Measurements from ENCODE around the gene CDC26. TPM values are rescaled to one million over a fixed set of nuclear protein-coding genes. Genes with fewer than 3 reads are reported as not detected.

The CDC26 gene
- total RNA-seq, 1 experiment from 2014 or later: 29.3 TPM

DNA sequence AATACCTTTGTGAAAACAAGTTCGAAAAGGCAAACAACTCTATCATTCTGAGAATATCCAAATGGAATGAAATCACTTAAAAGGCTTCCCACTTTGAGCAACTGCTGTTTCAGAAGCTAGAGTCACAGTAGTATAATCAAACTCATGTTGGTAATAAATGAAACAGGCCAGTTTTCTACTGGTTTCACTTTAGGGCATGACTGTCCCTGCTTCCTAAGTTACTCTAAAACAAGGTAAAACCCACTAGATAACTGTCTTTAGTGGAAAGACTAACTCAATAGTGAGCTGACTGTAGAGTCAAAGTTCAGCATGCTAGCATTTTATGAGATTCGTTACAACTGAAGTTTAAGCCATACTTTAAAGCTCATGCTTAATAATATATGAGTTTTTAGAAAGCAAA lies 6.0 kb downstream of the CDC26 start:
- POLR2A ChIA-PET: no interaction called here
- peaks cover 31% of the 10 kb centered on the region for H3K36me3 Mint-ChIP-seq (ENCODE audit: insufficient read depth, unreplicated experiment)
- no peak overlapping the region for H3K27ac Mint-ChIP-seq (ENCODE audit: unreplicated experiment)
- no peaks in the 10 kb centered on the region; the same call in 1 of the 2 replicates for H3K36me3 ChIP-seq (ENCODE audit: control insufficient read depth, insufficient read depth, low read length)
- intact Hi-C loops (cut with micrococcal nuclease; ENCODE audit: unreplicated experiment): no loop called here
- H3K9me3 Mint-ChIP-seq (ENCODE audit: unreplicated experiment): no peaks in the 10 kb centered on the region
- CTCF ChIA-PET: no interaction called here
- BruUV-seq (replicated peaks): no TSS peak
- no peaks in the 10 kb centered on the region for H3K4me1 Mint-ChIP-seq (ENCODE audit: low read depth, unreplicated experiment)
- H3K4me1 ChIP-seq: no peaks in the 10 kb centered on the region
- H3K27me3 Mint-ChIP-seq (ENCODE audit: insufficient read depth, unreplicated experiment): no peaks in the 10 kb centered on the region
- no peak overlapping the region for H3K4me3 ChIP-seq (ENCODE audit: low read depth, low read length)
- H3K27me3 ChIP-seq (replicated peaks; ENCODE audit: control insufficient read depth, insufficient read depth, low read length): no peaks in the 10 kb centered on the region
- no peaks in the 10 kb centered on the region for H3K9me3 ChIP-seq
- H3K4me3 Mint-ChIP-seq (ENCODE audit: unreplicated experiment): no peak overlapping the region
- no peak for DNase-seq
- TF ChIP-seq, protein P1, sequence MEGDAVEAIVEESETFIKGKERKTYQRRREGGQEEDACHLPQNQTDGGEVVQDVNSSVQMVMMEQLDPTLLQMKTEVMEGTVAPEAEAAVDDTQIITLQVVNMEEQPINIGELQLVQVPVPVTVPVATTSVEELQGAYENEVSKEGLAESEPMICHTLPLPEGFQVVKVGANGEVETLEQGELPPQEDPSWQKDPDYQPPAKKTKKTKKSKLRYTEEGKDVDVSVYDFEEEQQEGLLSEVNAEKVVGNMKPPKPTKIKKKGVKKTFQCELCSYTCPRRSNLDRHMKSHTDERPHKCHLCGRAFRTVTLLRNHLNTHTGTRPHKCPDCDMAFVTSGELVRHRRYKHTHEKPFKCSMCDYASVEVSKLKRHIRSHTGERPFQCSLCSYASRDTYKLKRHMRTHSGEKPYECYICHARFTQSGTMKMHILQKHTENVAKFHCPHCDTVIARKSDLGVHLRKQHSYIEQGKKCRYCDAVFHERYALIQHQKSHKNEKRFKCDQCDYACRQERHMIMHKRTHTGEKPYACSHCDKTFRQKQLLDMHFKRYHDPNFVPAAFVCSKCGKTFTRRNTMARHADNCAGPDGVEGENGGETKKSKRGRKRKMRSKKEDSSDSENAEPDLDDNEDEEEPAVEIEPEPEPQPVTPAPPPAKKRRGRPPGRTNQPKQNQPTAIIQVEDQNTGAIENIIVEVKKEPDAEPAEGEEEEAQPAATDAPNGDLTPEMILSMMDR (IDR thresholded peaks at IDR 0.05; ENCODE audit: insufficient read depth in 1 of 2, low read depth in 1 of 2, low read length in 1 of 2, severe bottlenecking in 1 of 2, unreplicated experiment in 1 of 2): no peak

DNA sequence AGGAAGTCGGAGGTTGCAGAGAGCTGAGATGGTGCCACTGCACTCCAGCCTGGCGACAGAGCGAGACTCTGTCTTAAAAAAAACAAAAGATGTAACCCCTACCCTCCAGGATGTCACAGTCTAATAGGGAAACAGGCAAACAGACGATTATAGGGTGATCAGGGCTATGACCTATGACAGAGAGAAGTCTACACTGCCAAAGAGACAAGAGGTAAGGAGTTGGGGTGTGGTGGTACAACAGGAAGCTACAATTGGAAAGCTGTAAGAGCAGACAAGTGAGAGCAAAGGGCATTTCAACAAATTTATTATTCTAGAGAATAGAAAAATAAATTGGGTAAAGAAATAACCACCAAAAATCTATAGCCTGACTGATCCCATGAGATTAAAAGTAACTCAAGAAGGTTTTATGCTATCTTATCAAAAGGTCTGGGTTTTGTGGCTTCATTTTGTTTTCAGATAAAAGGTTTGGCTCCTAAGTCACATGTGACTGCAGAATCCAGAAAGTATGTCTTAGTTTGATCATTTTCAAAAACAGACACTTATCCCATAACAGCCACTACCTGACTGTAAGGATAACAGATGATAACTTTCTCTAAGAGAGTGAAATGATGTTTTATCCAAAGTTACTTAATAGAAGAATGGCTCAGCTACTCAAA lies 7.3 kb downstream of the CDC26 start:
- ChIA-PET POLR2A (no interaction called here), CTCF (no interaction called here)
- H3K36me3 ChIP-seq (ENCODE audit: control insufficient read depth, insufficient read depth, low read length): no peaks in the 10 kb centered on the region; the same call in 1 of the 2 replicates
- TF ChIP-seq, protein P1 (IDR thresholded peaks at IDR 0.05; ENCODE audit: insufficient read depth in 1 of 2, low read depth in 1 of 2, low read length in 1 of 2, severe bottlenecking in 1 of 2, unreplicated experiment in 1 of 2): no peak
- intact Hi-C loops (cut with micrococcal nuclease; ENCODE audit: unreplicated experiment): no loop called here
- Mint-ChIP-seq H3K4me3 (ENCODE audit: unreplicated experiment) (no peak overlapping the region), H3K36me3 (ENCODE audit: insufficient read depth, unreplicated experiment) (peaks cover 31% of the 10 kb centered on the region), H3K9me3 (ENCODE audit: unreplicated experiment) (no peaks in the 10 kb centered on the region), H3K27me3 (ENCODE audit: insufficient read depth, unreplicated experiment) (no peaks in the 10 kb centered on the region), H3K27ac (ENCODE audit: unreplicated experiment) (no peak overlapping the region), H3K4me1 (ENCODE audit: low read depth, unreplicated experiment) (no peaks in the 10 kb centered on the region)
- H3K4me1 ChIP-seq: no peaks in the 10 kb centered on the region
- BruUV-seq (replicated peaks): no TSS peak
- no peak overlapping the region for H3K4me3 ChIP-seq (ENCODE audit: low read depth, low read length)
- no peaks in the 10 kb centered on the region for H3K27me3 ChIP-seq (replicated peaks; ENCODE audit: control insufficient read depth, insufficient read depth, low read length)
- no peaks in the 10 kb centered on the region for H3K9me3 ChIP-seq
- no peak for DNase-seq

DNA sequence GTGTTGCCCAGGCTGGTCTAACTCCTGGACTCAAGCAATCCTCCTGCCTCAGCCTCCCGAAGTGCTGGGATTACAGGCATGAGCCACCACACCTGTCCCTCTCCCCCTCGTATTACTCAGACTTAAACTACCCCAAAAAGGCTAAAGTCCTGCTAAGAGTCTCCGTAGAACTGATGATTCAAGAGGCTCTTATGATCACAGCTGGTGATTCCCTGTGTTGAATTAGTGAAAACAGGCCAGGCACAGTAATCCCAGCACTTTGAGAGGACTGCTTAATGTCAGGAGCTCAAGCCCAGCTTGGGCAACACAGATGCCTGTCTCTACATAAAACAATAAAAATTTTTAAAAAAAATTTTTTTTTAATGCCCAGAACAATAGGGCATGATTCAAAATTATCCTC lies 9.2 kb downstream of the CDC26 start:
- peaks cover 23% of the 10 kb centered on the region for H3K36me3 Mint-ChIP-seq (ENCODE audit: insufficient read depth, unreplicated experiment)
- H3K27me3 Mint-ChIP-seq (ENCODE audit: insufficient read depth, unreplicated experiment): no peaks in the 10 kb centered on the region
- H3K9me3 ChIP-seq: no peaks in the 10 kb centered on the region
- H3K27me3 ChIP-seq (replicated peaks; ENCODE audit: control insufficient read depth, insufficient read depth, low read length): no peaks in the 10 kb centered on the region
- no peaks in the 10 kb centered on the region; the same call in 1 of the 2 replicates for H3K36me3 ChIP-seq (ENCODE audit: control insufficient read depth, insufficient read depth, low read length)
- intact Hi-C loops (cut with micrococcal nuclease; ENCODE audit: unreplicated experiment): no loop called here
- H3K4me3 Mint-ChIP-seq (ENCODE audit: unreplicated experiment): no peak overlapping the region
- H3K4me3 ChIP-seq (ENCODE audit: low read depth, low read length): no peak overlapping the region
- no peak for DNase-seq
- CTCF ChIA-PET: no interaction called here
- TF ChIP-seq, protein P1 (IDR thresholded peaks at IDR 0.05; ENCODE audit: insufficient read depth in 1 of 2, low read depth in 1 of 2, low read length in 1 of 2, severe bottlenecking in 1 of 2, unreplicated experiment in 1 of 2): no peak
- POLR2A ChIA-PET: no interaction called here
- no peaks in the 10 kb centered on the region for H3K4me1 ChIP-seq
- no peaks in the 10 kb centered on the region for H3K9me3 Mint-ChIP-seq (ENCODE audit: unreplicated experiment)
- H3K4me1 Mint-ChIP-seq (ENCODE audit: low read depth, unreplicated experiment): no peaks in the 10 kb centered on the region
- no peak overlapping the region for H3K27ac Mint-ChIP-seq (ENCODE audit: unreplicated experiment)
- BruUV-seq (replicated peaks): no TSS peak
